OCI-LY7 (cell line): Measurements from ENCODE around the gene FXYD2. TPM values are rescaled to one million over a fixed set of nuclear protein-coding genes. Genes with fewer than 3 reads are reported as not detected.

ENCODE experiments used
- BruUV-seq: library from RNA; stranded (reverse); fragments of 400-500 nt; replicated peaks from 2 replicates; lab custom pipeline; 2021; lab: Mats Ljungman, UMichigan
- CTCF ChIA-PET: fragments of 300-600 bp; sonication (Branson Sonifier 250); formaldehyde crosslinking; loops from one replicate; lab custom pipeline; 2022; ENCODE audit warnings: antibody characterized with exemption; ENCODE audit not compliant: unreplicated experiment; lab: Charles Lee
- POLR2A ChIA-PET: fragments of 300-600 bp; sonication (Branson Sonifier 250); formaldehyde crosslinking; loops from one replicate; lab custom pipeline; 2022; ENCODE audit warnings: antibody characterized with exemption; lab: Charles Lee
- DNase-seq: peaks from one replicate; pipeline ENCODE4 v3.0.0-alpha.2; 2015; ENCODE audit warnings: low spot score
- H2AFZ ChIP-seq: fragments of 200-600 bp; sonication (generic), shearing (Covaris generic); 2 replicates; pipeline ENCODE4 v1.6.1; 2014; ENCODE audit warnings: mild to moderate bottlenecking, antibody characterized with exemption, low read length, moderate library complexity
- H3K27ac ChIP-seq: fragments of 200-600 bp; sonication (generic); 2 replicates; pipeline ENCODE4 v1.5.1; 2014; ENCODE audit warnings: mixed run types, low read depth, mild to moderate bottlenecking, moderate library complexity, low read length, inconsistent platforms; ENCODE audit not compliant: poor library complexity, severe bottlenecking
- H3K36me3 ChIP-seq: fragments of 200-600 bp; sonication (generic); 2 replicates; pipeline ENCODE4 v1.6.1; 2014; ENCODE audit warnings: mild to moderate bottlenecking, antibody characterized with exemption, low read length, moderate library complexity, mixed read lengths; ENCODE audit not compliant: insufficient read depth
- H3K4me1 ChIP-seq: fragments of 200-600 bp; sonication (generic); 2 replicates; pipeline ENCODE4 v1.5.1; 2014; ENCODE audit warnings: mild to moderate bottlenecking, low read length; ENCODE audit not compliant: insufficient read depth, poor library complexity, severe bottlenecking
- H3K4me2 ChIP-seq: fragments of 200-600 bp; sonication (generic); 2 replicates; pipeline ENCODE4 v1.6.1; 2014; ENCODE audit warnings: mild to moderate bottlenecking, low read length
- H3K4me3 ChIP-seq: fragments of 200-600 bp; sonication (generic); 2 replicates; pipeline ENCODE4 v1.5.1; 2014; ENCODE audit warnings: mild to moderate bottlenecking, low read depth, low read length; ENCODE audit not compliant: poor library complexity, severe bottlenecking
- H3K79me2 ChIP-seq: fragments of 200-600 bp; sonication (generic); 2 replicates; pipeline ENCODE4 v1.6.1; 2016; ENCODE audit warnings: low read depth, mild to moderate bottlenecking, low read length, moderate library complexity, mixed read lengths; ENCODE audit not compliant: insufficient read depth
- H3K9me2 ChIP-seq: fragments of 200-600 bp; sonication (generic); 2 replicates; pipeline ENCODE4 v1.6.1; 2016; ENCODE audit warnings: mild to moderate bottlenecking, low read length, mixed read lengths; ENCODE audit not compliant: insufficient read depth
- H3K9me3 ChIP-seq: fragments of 200-600 bp; sonication (generic); 2 replicates; pipeline ENCODE4 v1.6.1; 2014; ENCODE audit warnings: mild to moderate bottlenecking, mixed run types, low read length, mixed read lengths
- H4K20me1 ChIP-seq: fragments of 200-600 bp; sonication (generic); 2 replicates; pipeline ENCODE4 v1.6.1; 2014; ENCODE audit warnings: mild to moderate bottlenecking, antibody characterized with exemption, low read length, moderate library complexity, mixed read lengths; ENCODE audit not compliant: insufficient read depth
- CTCF ChIP-seq: fragments of 200-600 bp; sonication (generic); conservative IDR thresholded peaks from 2 replicates; pipeline ENCODE4 v1.5.1; 2014; ENCODE audit warnings: mild to moderate bottlenecking, antibody characterized with exemption, low read length, moderate library complexity, mixed read lengths
- EZH2phosphoT487 ChIP-seq: fragments of 200-600 bp; sonication (generic); IDR thresholded peaks from 2 replicates; pipeline ENCODE4 v1.6.1; 2018; ENCODE audit warnings: low read depth, borderline replicate concordance, mild to moderate bottlenecking, mixed run types, antibody characterized with exemption, low read length, moderate library complexity, mixed read lengths
- intact Hi-C: fragments of 100-400 bp; cut with micrococcal nuclease; formaldehyde crosslinking; loops from one replicate; pipeline ENCODE4 v1.10.0; 2022; ENCODE audit not compliant: unreplicated experiment
- total RNA-seq, 2 experiments: library from RNA; depleted of rRNA in 1 of 2; stranded (reverse); fragments of >200 nt in 1 of 2; shearing (Covaris generic) in 1 of 2; gene quantifications; 2 replicates each; pipeline ENCODE4 v1.2.3, GENCODE V29; 2014 to 2022

Gene FXYD2
- total RNA-seq, 2 experiments from 2014 or later, result not detected

GRCh38 chr11:117823294-117823945 is 1.1 kb downstream of the FXYD2 start:
- Histone ChIP-seq H2AFZ (no peak overlapping the region), H3K79me2 (no peaks in the 10 kb centered on the region), H3K9me2 (no peaks in the 10 kb centered on the region), H3K4me2 (no peak overlapping the region), H3K27ac (no peak overlapping the region), H3K4me3 (no peak overlapping the region), H4K20me1 (no peaks in the 10 kb centered on the region), H3K36me3 (no peaks in the 10 kb centered on the region), H3K9me3 (no peaks in the 10 kb centered on the region), H3K4me1 (no peaks in the 10 kb centered on the region)
- peak; percentile 21 for DNase-seq
- intact Hi-C loops, result no loop called here
- ChIA-PET POLR2A (no interaction called here), CTCF (no interaction called here)
- TF ChIP-seq CTCF (peak; percentile 49), EZH2phosphoT487 (no peak)
- BruUV-seq, result no TSS peak

- ChIA-PET CTCF (no interaction called here), POLR2A (no interaction called here)
- intact Hi-C loops, result no loop called here
- Histone ChIP-seq H4K20me1 (no peaks in the 10 kb centered on the region), H2AFZ (no peak overlapping the region), H3K9me3 (no peaks in the 10 kb centered on the region), H3K27ac (no peak overlapping the region), H3K36me3 (no peaks in the 10 kb centered on the region), H3K4me2 (no peak overlapping the region), H3K79me2 (no peaks in the 10 kb centered on the region), H3K4me1 (no peaks in the 10 kb centered on the region), H3K9me2 (no peaks in the 10 kb centered on the region), H3K4me3 (no peak overlapping the region)
- TF ChIP-seq CTCF (peak; percentile 72), EZH2phosphoT487 (no peak)
- DNase-seq, result peak; percentile 12
- BruUV-seq, result no TSS peak
Measured at GRCh38 chr11:117822074-117823033, 2.2 kb downstream of the FXYD2 start.
